GM18858 (cell line): Measurements from ENCODE around the gene PRKAG2.

Source experiments
- ATAC-seq: cut with Tn5 transposase; IDR thresholded peaks from one replicate; pipeline ENCODE4 v1.9.1; 2021; ENCODE audit not compliant: unreplicated experiment

The PRKAG2 gene

DNA sequence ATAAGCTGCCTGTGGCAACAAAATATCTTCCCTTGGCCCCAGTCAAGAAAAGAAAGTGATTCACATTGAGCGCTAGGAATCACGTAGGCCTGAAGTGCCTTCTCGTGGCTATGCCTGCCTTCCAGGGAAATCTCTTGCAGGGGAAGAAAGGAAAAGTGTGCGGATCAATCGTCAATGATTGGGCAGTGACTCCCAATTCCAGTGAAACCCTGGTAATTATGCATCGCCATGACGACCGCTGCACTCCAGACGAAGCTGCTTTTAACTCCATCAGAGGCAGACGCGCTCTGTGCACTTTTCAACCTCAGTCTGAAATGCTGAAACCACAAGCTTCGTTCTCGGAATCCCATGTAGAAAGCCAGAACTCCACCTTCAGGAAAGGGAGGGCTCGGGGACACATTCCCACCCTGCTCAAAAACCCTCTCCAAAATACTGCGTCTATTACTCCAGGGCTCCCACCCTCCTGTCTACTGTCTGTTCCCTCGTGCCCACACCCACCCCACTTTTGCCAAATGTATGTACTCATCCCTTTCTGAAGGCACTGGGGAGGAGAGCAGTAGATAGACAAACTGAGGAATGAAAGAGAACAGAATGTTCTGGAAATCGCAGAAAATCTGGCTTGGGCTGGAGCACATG lies 24.2 kb upstream of the PRKAG2 start:
- no peak for ATAC-seq

DNA sequence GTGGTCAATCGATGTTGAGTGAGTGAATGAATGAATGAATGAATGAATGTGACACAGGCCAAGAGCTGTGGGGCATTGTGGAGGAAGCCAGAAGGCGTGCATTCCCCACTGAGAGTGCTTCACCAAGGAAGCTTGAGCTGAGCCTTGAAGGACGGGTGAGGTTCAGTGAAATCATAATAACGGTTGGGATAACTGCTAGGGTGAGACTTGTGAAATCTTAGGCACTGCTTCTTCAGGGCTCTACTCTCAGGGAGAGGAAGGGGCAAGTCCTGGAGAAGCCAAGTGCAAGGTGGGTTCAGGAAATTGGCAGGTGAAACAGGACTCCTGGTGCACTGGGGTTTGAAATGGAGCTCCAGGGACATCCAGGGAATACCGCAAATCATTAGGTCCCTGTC lies 23.7 kb upstream of the PRKAG2 start:
- ATAC-seq = no peak

GRCh38 chr7:151899513-151900360 lies 22.8 kb upstream of the PRKAG2 start:
- no peak for ATAC-seq

GRCh38 chr7:151897951-151898686 lies 21.2 kb upstream of the PRKAG2 start:
- ATAC-seq = no peak

GRCh38 chr7:151897161-151897731 lies 20.3 kb upstream of the PRKAG2 start:
- no peak for ATAC-seq

DNA sequence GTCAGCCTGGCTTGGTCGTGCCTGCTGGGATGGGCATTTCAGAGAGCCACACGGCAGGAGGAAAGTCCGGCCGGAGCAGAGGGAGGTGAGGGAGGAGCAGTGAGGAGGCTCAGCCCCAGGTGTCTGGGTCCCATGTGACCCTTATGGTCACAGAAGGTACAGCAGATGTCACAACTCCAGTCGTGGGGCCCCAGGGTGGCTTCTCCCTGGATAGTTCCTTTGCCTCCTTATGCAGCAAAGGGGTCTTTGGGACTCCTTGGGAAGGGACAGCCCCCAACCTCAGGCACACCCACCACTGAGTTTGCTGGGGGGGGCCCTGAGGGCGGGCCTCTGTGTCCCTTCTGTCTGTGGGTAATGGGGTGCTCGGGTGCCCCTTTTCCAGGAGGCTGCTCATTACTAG lies 19.6 kb upstream of the PRKAG2 start:
- ATAC-seq = no peak

- ATAC-seq = no peak
These were observed 19.2 kb upstream of the PRKAG2 start for GRCh38 chr7:151896086-151896485.

GRCh38 chr7:151895631-151896031 lies 18.7 kb upstream of the PRKAG2 start:
- no peak for ATAC-seq

DNA sequence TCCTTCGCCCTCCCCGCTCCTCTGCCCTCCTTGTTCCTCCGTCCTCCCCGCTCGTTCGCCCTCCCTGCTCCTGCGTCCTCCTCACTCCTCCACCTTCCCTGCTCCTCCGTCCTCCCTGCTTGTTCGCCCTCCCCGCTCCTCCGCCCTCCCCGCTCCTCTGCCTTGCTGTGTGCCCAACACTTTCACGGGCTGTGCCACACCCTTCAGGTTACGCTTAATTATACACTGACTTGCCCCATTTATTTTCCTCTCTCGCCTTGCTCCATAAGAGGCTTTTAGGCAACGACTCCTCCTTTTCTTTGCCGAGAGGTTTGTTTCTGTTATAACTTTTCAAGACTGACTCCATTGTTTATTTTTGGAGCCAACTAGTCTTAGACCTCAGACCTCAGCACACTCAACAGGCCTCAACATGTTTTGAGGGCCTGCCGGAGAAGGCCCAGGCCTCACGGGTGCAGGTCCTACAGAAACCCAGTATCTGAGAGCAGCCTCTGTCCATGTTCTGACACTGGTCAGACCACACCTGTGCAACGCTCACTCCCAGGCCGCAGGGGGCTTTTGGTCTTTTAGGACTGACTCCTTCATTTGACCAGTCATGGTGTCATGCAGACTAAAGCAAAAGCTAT lies 18.2 kb upstream of the PRKAG2 start:
- ATAC-seq = no peak

DNA sequence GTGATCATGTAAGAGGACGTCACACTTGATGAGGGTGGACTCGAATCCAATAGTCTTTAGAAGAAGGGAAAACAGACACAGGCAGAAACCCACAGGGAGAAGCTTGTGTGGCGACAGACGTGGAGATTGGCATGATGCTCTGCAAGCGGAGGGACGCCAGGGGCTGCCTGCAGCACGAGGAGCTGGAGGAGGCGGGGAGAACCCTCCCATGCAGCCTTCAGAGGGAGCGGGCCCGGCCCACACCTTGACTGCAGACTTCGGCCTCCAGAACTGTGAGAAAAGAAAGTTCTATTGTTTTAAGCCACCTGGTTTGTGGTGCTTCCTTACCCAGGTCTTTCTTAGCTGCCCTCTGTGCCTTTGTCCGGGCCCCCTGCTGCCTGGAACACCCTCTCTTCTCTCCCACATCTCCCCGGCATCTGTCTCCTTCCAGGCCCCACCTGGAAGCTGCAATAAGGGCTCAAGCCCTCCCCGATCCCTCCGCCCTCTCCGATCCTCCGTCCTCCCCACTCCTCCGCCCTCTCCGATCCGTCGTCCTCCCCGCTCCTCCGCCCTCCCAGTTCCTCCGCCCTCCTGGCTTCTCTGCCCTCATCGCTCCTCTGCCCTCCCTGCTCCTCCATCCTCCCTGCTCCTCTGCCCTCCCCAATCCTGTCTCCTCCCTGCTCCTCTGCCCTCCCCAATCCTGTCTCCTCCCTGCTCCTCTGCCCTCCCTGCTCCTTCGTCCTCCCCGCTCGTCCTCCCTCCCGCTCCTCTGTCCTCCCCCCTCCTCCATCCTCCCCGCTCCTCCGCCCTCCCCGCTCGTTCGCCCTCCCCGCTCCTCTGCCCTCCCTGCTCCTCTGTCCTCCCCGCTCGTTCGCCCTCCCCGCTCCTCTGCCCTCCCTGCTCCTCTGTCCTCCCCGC lies 17.4 kb upstream of the PRKAG2 start:
- ATAC-seq = no peak

- no peak for ATAC-seq
These were observed 16.5 kb upstream of the PRKAG2 start for GRCh38 chr7:151893405-151893923.

GRCh38 chr7:151891753-151892152 lies 14.8 kb upstream of the PRKAG2 start:
- no peak for ATAC-seq

DNA sequence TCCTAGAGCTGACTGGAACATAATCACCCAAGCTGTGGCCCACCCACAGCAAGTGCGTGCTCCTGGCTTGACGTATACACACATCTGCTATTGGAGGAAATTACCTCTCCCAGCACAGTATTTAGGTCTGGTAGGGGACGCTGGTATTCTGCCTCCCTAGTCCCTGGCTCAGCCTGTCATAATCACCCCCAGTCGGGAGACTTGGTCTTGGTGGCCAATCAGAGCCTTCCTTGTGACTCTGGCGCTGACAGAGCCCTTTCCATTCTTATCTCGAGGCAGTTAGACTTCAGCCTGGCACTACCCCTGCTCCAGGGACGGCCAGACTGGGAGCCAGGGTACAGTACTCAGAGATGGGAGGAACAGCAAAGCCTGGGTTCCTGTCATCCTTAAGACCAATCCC lies 14.3 kb upstream of the PRKAG2 start:
- ATAC-seq = no peak

DNA sequence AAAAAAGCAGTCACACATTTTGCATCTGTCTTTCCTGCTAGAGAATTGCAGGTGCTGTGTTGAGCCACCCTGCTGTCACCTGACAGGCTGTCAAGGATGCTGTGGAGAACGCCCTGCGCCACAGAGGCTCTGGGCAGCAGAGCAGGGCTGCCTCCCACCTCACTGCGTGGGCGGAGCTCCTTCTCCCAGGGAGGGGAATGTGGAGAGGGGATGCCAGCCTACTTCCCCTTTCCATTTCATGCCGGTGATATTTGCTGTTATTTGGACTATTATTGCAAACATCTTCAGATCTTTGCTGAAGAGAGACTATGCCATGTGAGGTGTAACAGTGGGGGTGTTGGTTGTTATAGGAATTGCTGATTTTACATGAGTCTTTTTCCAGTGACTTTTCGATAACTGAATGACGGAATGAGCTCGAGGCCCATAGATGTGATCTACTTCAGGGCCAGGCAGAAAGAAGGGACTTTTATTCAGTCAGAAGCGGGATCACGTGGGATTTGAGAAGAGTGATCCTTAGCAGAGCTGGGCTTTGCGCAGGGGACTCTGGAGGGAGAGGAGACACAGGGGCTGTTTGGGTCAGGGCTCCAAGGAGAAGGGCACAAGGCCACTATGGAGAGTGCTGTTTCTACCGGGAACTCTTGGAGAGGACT lies 13.6 kb upstream of the PRKAG2 start:
- ATAC-seq = no peak

- no peak for ATAC-seq
These were observed 12.8 kb upstream of the PRKAG2 start for GRCh38 chr7:151889406-151890354.

DNA sequence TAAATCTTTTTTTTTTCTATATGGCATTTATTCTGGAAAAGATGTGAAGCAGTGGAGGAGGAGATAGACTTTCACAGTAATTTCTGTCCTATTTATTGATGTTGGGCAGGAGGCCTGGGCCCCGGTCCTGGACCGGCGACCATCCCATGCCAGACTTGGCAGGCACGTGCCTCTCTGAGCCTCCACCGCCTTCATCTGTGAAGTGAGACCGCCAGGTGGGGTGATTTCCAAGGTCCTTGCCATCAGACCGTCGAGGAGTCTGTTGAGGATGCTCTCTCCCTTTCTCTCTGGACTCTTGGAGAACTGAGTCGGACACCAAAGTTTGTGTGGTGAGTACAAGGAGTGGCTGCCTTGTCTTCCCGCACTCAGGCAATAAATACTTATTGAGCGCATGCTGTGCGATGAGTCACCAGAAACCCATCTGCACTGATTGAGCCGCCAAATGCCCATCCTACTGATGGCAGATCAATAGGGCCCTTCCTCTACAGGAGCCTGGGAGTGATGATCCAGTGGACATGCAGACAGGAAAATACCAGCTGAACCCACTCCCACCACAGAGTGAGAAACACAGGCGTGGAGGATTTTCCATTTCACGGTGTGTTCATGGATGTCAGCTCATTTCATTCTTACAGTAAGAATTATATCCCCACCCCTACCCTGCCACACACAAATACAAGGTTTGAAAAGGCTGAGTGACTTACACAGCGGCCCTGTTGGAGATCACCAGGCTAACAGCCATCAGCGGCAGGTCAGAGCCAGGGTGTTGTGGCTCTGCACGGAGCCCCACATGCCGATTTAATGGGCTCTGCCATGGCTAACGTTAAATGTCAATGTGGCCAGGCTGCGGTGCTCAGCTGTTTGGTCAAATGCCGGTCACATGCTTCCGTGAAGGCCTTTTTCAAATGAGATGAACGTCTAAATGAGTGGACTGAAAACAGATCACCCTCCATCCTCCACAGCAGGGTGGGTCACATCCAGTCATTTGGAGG lies 11.5 kb upstream of the PRKAG2 start:
- ATAC-seq = no peak

DNA sequence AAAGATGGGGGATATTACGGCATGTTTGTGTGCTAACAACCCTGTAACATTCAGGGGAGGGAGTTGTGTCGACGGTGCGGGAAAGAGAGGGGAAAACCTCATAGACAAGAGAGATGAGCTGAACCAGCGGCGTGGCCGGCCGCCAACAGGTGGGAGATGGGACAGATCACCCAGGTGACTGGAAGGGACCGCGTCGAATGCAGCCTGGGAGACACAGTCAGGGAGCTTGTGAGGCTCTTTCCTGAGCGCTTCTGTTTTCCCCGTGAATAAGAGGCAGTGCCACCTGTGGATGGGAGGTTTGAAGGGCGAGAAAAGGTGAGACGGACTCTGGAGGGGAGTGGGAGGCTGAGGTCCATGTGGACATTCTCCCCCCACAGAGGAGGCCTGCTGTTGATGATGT lies 9.9 kb upstream of the PRKAG2 start:
- ATAC-seq = no peak
